HG03378 (cell line): Measurements from ENCODE around the gene FCER2.

ENCODE experiments used
- ATAC-seq: cut with Tn5 transposase; IDR thresholded peaks from one replicate; pipeline ENCODE4 v1.9.1; 2021; ENCODE audit warnings: mild to moderate bottlenecking, moderate library complexity; ENCODE audit not compliant: unreplicated experiment

The FCER2 gene

DNA sequence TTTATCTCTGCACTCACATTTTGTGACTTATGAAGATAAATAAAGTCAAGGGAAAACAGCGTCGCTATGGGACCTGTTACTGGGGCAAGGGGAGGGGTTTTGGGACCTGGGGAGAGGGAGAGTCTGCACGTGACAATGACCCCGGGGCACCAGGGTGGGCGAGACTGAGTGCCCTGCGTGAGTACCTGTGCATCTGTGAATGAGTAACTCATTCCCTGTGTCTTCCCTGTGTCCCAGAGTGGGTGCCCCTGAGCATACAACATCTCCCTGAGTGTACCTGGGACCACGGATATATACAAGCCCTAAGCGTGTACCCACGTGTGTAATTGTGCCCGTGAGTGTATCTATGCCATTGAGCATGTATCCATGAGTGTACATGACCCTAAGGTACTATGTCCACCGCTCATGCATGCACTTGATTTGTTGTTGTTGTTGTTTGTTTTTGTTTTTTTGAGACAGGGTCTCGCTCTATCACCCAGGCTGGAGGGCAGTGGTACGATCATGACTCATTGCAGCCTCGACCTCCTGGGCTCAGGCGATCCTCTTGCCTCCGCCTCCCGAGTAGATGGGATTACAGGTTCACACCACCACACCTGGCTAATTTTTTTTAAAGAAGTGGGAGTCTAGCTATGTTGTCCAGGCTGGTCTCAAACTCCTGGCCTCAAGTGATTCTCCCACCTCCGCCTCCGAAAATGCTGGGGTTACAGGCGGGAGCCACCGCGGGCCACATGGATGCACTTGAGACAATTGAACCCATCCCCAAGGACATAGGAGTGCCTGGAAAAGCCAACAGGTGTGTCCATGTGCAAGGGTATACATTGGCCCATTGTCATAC, 21.9 kb downstream of the FCER2 start:
- ATAC-seq: no peak

DNA sequence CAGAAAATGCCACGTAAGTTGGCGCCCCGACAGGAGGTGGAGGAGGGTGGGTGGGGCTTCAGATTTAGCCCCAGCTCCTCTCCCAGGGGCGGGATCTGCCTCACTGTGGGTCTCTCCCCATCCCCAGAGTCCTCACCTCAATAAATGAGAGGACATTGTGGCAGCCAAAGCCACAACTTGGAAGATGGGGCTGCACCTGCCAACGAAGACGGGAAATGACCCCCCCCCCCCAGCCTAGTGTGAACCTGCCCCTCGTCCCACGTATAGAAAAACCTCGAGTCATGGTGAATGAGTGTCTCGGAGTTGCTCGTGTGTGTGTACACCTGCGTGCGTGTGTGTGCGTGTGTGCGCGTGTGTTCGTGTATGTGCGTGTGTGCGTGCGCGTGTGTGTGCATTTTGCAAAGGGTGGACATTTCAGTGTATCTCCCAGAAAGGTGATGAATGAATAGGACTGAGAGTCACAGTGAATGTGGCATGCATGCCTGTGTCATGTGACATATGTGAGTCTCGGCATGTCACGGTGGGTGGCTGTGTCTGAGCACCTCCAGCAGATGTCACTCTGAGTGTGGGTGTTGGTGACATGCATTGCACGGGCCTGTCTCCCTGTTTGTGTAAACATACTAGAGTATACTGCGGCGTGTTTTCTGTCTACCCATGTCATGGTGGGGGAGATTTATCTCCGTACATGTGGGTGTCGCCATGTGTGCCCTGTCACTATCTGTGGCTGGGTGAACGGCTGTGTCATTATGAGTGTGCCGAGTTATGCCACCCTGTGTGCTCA, 22.8 kb downstream of the FCER2 start:
- ATAC-seq: peak; percentile 47

DNA sequence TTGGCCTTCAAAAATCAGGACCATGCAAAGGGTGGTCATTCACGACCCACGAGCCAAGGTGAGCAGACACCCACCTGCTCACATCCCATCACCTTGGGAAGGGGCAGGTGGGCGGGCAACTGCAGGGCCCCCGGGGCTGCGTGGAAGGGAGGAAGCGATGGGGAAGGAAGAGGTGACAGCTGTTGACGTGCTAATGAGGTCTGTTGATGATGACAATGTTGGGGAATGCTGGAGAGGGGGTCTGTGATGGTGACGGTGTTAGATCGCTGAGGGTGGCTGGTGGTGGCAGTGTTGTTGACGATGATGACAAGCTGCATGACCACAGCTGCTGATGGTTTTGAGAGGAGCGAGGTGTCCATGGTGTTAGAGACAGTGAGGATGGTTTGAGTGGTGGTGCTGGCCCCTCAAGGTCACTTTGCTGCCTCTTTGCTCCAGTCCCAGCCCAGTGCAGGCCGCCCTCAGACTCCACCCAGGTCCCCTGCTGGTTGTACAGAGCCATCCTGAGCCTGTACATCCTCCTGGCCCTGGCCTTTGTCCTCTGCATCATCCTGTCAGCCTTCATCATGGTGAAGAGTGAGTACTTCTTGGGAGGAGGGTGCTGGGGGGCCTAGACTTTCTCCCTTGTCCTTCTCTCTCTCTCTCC, 24.1 kb downstream of the FCER2 start:
- no peak for ATAC-seq

DNA sequence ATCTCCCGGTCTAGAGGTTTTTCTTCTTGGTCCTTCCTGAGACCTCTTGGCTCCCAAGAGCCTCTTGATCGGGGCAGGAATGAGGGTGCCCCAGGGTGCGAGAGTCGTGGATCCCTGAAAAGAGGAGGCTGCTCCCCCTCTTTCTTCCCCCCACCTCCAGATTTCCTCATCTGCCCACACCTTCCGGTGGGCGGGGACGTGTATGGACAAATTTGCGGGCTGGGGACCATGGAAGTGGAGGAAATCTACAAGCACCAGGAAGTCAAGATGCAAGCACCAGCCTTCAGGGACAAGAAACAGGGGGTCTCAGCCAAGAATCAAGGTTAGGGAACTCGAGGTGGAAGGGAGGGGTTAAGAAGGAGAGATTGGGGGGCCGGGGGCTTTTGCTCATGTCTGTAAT, 25.1 kb downstream of the FCER2 start, which contains the start of gene MCEMP1:
Gene MCEMP1, plus strand, starts transcription at position 237 of the 400 bp plus-strand sequence. Its CDS starts 31 bp downstream, at position 268.
- ATAC-seq: no peak

DNA sequence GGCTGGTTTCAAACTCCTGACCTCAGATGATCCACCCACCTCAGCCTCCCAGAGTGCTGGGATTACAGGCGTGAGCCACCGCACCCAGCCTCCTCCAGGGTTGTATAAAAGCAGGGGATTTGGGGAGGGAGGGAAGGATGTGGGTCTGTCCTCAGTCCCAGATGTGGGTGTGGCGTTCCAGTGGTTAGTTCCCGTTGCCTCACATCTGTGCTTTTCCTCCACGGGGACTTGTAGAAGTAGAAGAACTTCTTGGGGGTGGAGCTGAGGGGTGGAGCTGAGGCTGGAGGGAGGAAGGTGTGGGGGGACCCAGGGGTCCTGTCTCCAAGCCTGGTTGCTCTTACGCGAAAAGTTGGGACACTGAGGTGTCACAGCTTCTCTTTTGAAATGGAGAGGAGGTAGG, 25.6 kb downstream of the FCER2 start:
- ATAC-seq: no peak

DNA sequence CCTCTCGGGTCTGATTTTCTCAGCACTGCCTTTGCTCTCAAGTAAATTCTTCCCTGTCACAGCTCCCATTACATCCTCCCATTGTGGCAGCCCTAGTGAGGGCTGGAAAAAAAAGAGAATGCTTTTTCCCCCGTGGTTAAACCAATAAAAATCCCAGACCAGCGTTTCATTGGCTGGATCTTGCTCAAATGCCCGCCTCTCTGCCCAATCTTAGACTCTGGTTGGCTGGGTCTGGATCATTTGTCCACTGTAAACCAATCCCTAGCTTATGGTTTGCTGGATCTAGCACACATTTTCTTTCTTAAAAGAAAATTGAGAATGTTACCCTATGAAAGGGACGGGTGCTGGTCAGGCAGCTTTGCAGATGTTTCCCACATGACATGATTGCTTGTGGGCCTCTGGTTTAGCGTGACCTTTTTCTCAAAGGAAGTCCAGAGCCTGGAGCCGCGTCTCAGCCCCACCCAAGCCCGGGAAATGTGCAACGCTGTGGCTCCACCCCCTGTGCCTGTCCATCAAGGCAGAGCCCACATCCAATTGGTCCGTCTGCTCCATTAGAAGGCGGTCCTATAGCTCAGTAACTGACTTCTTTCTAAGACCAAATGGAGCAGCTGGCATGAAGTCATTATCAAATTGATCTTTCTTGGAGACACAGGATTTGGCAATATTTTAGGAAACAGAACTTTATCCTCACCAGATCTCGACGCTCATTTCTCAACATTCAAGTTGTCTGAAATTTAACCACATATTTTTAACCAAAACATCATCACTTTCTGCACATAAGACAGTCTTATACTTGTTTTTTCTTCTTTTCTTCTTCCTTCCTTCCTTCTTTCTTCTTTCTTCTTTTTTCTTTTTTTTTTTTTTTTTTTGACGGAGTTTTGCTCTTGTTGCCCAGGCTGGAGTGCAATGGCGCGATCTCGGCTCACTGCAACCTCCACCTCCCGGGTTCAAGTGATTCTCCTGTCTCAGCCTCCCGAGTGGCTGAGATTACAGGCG, 27.6 kb downstream of the FCER2 start:
- no peak for ATAC-seq

DNA sequence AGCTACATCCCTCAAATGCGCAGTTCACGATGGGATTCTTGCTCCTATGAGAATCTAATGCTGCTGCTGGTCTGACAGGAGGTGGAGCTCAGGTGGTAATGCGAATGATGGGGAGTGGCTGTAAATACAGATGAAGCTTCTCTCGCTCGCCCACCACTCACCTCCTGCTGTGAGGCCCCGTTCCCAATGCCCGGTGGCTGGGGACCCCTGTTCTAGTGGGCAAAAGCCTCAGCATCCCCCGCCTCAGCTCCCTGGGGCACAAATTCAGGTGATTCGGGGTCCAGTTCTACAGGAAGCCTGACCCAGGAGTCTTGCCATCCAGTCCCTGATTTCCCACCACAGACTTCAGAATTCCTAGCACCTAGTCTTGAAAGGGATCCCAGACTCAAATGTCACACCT, 29.4 kb downstream of the FCER2 start:
- ATAC-seq: no peak

DNA sequence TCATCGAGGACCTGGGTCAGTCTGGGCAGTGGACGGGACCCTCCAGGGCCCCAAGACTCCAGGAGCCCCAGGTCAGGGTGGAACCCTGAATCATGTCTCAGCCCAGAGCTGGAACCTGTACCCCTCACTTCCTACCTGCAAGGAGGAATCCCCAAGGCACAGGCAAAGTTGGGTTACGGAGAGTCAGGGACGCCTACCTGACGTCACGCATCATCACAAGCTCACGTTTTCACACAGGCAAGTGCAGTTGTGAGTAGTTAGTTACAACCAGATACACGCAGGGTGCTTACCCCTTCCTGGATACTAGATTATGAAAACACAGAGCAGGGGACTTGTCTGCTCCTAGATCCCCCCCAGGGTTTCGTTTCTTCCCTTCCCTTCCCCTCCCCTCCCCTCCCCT, 31.1 kb downstream of the FCER2 start:
- ATAC-seq: no peak

DNA sequence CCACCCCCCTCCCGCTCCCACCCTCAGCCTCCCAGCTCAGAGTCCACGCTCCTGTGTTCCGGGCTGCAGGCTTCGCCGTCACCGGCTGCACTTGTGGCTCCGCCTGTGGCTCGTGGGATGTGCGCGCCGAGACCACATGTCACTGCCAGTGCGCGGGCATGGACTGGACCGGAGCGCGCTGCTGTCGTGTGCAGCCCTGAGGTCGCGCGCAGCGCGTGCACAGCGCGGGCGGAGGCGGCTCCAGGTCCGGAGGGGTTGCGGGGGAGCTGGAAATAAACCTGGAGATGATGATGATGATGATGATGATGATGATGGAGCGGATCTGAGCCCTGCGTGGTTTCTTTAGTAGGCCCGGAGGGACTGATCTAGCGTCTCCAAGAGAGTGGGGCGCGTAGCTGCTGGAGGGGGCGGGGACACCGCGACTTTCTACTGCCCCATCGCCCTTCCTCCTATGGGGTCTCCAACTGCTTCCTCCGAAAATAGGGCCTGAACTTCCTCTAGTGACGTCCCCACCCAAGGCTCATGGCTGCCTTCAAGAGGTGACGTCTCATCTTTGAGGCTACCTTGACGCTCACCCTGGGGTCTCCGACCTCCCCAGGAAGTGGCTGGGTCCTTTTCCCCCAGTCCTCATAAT, 31.7 kb downstream of the FCER2 start:
- ATAC-seq: no peak

DNA sequence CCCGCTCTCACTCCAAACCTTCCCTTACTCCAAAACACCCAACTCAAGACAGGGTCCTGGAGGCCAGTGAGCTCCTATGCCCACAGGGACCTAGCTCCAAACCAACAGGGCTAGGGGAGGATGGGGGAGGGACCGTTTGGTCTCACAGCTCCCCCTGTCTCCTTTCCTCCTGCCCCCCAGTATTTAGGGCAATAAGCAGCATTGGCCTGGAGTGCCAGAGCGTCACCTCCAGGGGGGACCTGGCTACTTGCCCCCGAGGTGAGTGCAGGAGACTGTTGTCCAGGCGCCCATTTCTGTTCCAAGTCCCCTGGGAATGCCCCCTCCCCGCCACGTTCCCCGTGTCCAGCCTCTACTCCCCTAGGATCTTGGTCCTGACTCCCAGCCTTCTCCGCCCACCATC, 32.3 kb downstream of the FCER2 start:
- ATAC-seq: no peak

DNA sequence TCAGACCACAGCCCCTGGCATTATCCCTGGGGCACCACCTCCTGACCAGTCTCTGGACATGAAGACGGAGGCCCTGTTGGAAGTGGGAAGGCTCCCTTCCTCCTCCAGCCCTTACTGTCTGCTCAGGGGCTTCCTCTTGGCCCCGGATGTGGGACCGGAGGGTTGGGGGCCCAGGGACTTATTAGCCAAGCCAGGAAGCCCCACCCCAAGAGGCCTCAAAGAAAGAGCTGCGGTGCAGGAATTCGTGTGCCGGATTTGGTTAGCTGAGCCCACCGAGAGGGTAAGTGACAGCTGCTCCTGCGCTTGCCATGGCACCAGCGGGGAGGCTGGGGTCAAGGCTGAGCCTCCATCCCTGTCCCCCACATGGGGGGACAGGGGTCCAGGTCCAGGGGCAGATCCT, 33.1 kb downstream of the FCER2 start, which contains the start of gene RETN:
Gene RETN, plus strand, starts transcription at position 208 of the 400 bp plus-strand sequence. CDS start 278 bp downstream, outside the sequence.
- ATAC-seq: no peak

DNA sequence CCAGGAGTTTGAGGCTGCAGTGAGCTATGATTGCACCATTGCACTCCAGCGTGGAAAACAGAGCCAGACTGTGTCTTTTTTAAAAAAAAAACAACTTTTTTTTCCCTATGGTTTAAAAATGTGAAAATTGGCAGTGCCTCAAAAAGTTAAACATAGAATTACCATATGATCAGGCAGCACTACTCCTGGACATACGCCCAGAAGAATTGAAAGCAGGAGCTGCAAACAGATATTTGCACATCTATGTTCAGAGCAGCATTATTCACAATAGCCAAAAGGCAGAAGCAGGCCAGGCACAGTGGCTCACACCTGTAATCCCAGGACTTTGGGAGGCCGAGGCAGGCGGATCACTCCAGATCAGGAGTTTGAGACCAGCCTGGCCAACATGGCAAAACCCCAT, 36.9 kb downstream of the FCER2 start:
- no peak for ATAC-seq

DNA sequence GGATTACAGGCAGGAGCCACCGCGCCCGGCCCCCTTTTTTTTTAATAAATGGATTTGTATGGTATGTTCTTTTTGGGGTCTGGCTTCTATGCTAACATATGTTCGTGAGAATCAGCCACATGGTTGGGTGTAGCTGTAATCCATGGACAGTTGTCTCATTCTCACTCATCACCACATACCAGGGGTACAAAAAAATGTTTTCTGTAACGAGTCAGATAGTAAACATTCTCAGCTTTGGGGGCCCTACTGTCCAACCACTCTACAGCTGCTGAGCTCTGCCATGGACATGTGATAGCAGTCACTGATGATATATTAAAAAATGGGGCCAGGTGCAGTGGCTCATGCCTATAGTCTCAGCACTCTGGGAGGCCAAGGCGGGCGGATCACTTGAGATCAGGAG, 38.2 kb downstream of the FCER2 start:
- ATAC-seq: no peak

DNA sequence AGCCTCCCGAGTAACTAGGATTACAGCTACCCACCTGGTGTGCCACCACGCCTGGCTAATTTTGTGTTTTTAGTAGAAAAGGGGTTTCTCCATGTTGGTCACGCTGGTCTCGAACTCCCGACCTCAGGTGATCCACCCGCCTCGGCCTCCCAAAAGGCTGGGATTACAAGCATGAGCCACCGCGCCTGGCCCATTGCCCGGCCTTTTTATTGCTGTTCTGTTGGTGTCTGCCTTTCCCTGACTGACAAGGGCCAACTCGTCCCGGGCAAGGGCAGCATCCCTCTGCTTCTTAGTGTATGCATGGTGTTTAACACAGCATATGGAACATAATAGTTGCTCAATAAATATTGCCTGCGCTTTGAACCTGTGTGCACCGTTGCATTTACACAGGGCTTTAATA, 39.3 kb downstream of the FCER2 start:
- ATAC-seq: no peak

DNA sequence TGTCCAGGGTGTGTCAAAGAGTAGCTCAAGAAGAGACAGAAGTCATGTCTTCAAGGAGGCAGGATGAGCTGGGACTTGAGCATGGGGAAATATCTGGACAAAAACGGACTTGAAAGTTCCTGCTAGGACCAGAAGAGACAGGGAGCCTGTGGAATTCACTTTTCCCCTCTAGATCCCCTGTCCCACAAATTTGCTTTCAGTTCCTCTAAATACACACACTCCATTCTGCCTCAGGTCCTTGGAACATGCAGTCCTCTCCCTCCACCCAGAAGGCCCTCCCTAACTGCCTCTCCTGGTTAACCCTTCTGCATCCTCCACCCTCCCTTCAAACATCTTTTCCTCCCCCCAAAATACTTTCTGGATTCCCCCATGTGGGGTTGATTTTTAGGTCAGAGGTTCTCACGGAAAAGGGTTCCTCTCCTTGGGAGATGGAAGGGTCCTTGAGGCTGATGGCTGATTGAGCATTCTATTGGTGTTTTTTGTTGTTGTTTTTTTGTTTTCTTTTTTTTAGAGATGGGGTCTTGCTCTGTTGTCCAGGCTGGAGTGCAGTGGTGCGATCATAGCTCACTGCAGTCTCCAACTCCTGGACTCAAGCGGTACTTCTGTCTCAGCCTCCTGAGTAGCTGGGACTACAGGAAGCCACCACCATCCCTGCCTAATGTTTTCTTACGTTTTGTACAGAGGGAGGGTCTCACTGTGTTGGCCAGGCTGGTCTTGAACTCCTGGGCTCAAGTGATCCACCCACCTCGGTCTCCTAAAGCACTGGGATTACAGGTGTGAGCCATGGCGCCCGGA, 40.0 kb downstream of the FCER2 start:
- no peak for ATAC-seq

DNA sequence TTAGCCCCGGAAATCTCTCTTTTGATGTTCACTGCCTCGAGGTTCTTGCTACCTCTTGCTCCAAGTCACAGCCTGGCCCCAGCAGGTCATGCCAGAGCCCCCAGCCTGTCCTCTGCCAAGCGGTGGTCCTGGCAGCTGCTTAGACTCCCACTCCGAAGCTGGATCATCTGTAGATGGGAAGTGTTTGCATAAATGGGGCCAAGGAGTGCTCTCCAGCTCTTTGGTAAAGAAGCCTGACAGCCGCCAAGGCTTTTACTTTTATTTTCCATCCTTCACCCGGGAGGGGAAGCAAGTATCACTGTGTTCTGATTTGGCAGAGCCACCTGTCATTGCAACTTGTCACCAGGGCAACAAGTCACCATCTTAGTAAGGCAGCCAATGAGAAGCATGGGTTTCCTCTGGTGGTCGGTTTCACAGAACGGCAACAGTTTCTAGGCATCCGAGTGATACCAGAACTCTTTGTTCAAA, 43.7 kb downstream of the FCER2 start:
- ATAC-seq: no peak

DNA sequence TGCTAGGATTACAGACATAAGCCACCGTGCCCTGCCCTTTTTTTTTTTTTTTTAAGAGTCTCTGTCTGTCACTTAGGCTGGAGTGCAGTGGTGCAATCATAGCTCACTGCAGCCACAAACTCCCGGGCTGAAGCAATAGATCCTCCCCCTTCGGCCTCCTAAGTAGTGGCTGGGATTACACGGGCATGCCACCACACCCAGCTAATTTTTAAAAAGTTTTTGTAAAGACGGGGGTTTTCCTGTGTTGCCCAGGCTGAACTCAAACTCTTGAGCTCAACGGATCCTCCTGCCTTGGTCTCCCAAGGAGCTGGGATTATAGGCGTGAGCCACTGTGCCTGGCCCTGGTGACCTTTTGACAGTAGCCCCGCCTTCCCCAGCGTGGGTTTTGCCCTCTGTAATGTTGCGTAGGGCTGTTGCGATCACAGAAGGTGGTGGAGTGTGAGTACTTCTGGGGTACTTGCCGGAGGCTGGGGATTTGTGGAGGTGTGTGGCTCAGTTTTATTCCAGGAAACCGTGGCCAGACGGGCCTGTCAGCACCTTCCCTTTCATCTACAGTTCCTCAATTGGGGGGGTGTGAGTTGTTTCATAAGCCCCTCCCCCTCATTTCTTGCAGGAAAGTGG, 44.7 kb downstream of the FCER2 start:
- ATAC-seq: no peak

DNA sequence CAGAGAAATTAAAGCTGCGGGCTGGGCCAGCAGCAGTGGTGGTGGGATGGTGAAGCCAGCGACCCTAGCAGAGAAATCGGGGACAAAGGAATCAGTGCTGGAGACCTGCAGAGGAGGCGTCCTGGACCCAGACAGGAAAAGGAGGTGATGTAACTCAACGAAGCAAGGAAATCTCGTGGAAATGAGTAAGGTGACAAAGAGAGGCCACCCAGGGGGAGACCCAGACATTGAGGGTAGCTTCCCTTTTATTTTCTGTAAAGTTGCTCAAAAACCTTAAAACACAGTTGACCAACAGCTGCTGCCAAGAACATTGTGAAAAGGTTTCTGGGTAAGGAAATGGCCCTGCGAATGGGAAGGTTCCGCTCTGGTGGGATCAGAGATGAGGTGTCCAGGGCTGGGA, 46.4 kb downstream of the FCER2 start:
- no peak for ATAC-seq
